GM23338 (cell line): ENCODE measurements around the gene CTAGE1. TPM values are rescaled to one million over a fixed set of nuclear protein-coding genes. Genes with fewer than 3 reads are reported as not detected.

ENCODE experiments used
- ATAC-seq: fragments of 200-7000 bp; cut with Tn5 transposase; 3 replicates; pipeline ENCODE4 v1.9.1; 2020
- DNase-seq: peaks from one replicate; pipeline ENCODE4 v3.0.0-alpha.2; 2015; ENCODE audit warnings: low spot score
- H2AFZ ChIP-seq: fragments of 200-600 bp; sonication (generic); 2 replicates; pipeline ENCODE4 v1.8.0; 2016; ENCODE audit warnings: antibody characterized with exemption, mild to moderate bottlenecking, moderate library complexity
- H3F3A ChIP-seq: fragments of 200-600 bp; sonication (generic); replicated peaks from 2 replicates; pipeline ENCODE4 v1.8.0; 2017; ENCODE audit warnings: antibody characterized with exemption, mixed run types, low read depth
- H3K27ac ChIP-seq: fragments of 200-600 bp; sonication (generic); 2 replicates; pipeline ENCODE4 v1.6.1; 2016; ENCODE audit warnings: low read depth
- H3K27me3 ChIP-seq: fragments of 200-600 bp; sonication (generic); 2 replicates; pipeline ENCODE4 v1.8.0; 2016; ENCODE audit warnings: mild to moderate bottlenecking, mixed run types, moderate library complexity; ENCODE audit not compliant: insufficient read depth
- H3K36me3 ChIP-seq: fragments of 200-600 bp; sonication (generic); 2 replicates; pipeline ENCODE4 v1.8.0; 2016; ENCODE audit warnings: mild to moderate bottlenecking; ENCODE audit not compliant: insufficient read depth
- H3K4me1 ChIP-seq: fragments of 200-600 bp; sonication (generic); 2 replicates; pipeline ENCODE4 v1.8.0; 2016; ENCODE audit warnings: mild to moderate bottlenecking, moderate library complexity; ENCODE audit not compliant: insufficient read depth
- H3K4me2 ChIP-seq: fragments of 200-600 bp; sonication (generic); 2 replicates; pipeline ENCODE4 v1.7.1; 2017; ENCODE audit warnings: mixed run types
- H3K4me3 ChIP-seq: fragments of 200-600 bp; sonication (generic); 2 replicates; pipeline ENCODE4 v1.6.1; 2016; ENCODE audit warnings: mixed run types
- H3K79me2 ChIP-seq: fragments of 200-600 bp; sonication (generic); replicated peaks from 2 replicates; pipeline ENCODE4 v1.8.0; 2017; ENCODE audit warnings: mild to moderate bottlenecking; ENCODE audit not compliant: insufficient read depth
- H3K9me2 ChIP-seq: fragments of 200-600 bp; sonication (generic); 2 replicates; pipeline ENCODE4 v1.8.0; 2017; ENCODE audit not compliant: insufficient read depth
- H4K20me1 ChIP-seq: fragments of 200-600 bp; sonication (generic); replicated peaks from 2 replicates; pipeline ENCODE4 v1.8.0; 2017; ENCODE audit warnings: mild to moderate bottlenecking; ENCODE audit not compliant: insufficient read depth
- H3K27ac Mint-ChIP-seq: 2 replicates; pipeline ENCODE4 v1.8.0; 2020; ENCODE audit warnings: inconsistent platforms, mild to moderate bottlenecking, moderate library complexity, mixed read lengths
- H3K27me3 Mint-ChIP-seq: 3 replicates; pipeline ENCODE4 v1.8.0; 2022; ENCODE audit warnings: low read depth, mild to moderate bottlenecking, moderate library complexity, mixed read lengths, inconsistent platforms; ENCODE audit not compliant: insufficient read depth, poor library complexity
- H3K36me3 Mint-ChIP-seq: 3 replicates; pipeline ENCODE4 v1.8.0; 2021; ENCODE audit warnings: low read depth, mild to moderate bottlenecking, inconsistent platforms, moderate library complexity, mixed read lengths
- H3K4me1 Mint-ChIP-seq: 3 replicates; pipeline ENCODE4 v1.8.0; 2020; ENCODE audit warnings: mild to moderate bottlenecking, inconsistent platforms, mixed read lengths
- H3K4me3 Mint-ChIP-seq: 3 replicates; pipeline ENCODE4 v1.8.0; 2021; ENCODE audit warnings: moderate library complexity, mild to moderate bottlenecking, inconsistent platforms, mixed read lengths
- H3K9me3 Mint-ChIP-seq: 3 replicates; pipeline ENCODE4 v1.8.0; 2020; ENCODE audit warnings: moderate library complexity, mild to moderate bottlenecking, inconsistent platforms, mixed read lengths
- CREB1 ChIP-seq: fragments of 250-450 bp; sonication (Bioruptor Pico); IDR thresholded peaks from 2 replicates; pipeline ENCODE4 v1.5.0; 2020; ENCODE audit warnings: low read depth, mild to moderate bottlenecking, moderate library complexity
- EZH2 ChIP-seq: fragments of 200-600 bp; sonication (generic); IDR thresholded peaks from one replicate; pipeline ENCODE4 v1.8.0; 2017; ENCODE audit warnings: antibody characterized with exemption, mild to moderate bottlenecking, low read depth; ENCODE audit not compliant: unreplicated experiment
- EZH2phosphoT487 ChIP-seq: fragments of 200-600 bp; sonication (generic); IDR thresholded peaks from one replicate; pipeline ENCODE4 v1.8.1; 2018; ENCODE audit warnings: antibody characterized with exemption; ENCODE audit not compliant: unreplicated experiment
- JUNB ChIP-seq: IDR thresholded peaks from one replicate; pipeline ENCODE4 v1.6.1; 2016; ENCODE audit warnings: antibody characterized with exemption; ENCODE audit not compliant: unreplicated experiment
- NANOG ChIP-seq: IDR thresholded peaks from 2 replicates; pipeline ENCODE4 v1.6.1; 2016; ENCODE audit warnings: antibody characterized with exemption, borderline replicate concordance
- POLR2AphosphoS5 ChIP-seq: IDR thresholded peaks from 2 replicates; pipeline ENCODE4 v1.6.1; 2016; ENCODE audit warnings: antibody characterized with exemption, low read depth
- STAT1 ChIP-seq: IDR thresholded peaks from one replicate; pipeline ENCODE4 v1.6.1; 2016; ENCODE audit warnings: antibody characterized with exemption; ENCODE audit not compliant: unreplicated experiment
- ZNF114 ChIP-seq: fragments of 250-450 bp; sonication (Bioruptor Pico); IDR thresholded peaks from 2 replicates; pipeline ENCODE4 v1.5.0; 2020; ENCODE audit warnings: mild to moderate bottlenecking, moderate library complexity
- ZNF331 ChIP-seq: fragments of 250-450 bp; sonication (Bioruptor Pico); IDR thresholded peaks from 2 replicates; pipeline ENCODE4 v1.5.0; 2020; ENCODE audit warnings: low read depth, mild to moderate bottlenecking, moderate library complexity
- polyA plus RNA-seq: library from polyadenylated mRNA; unstranded; fragments of >200 nt; fragmentation: Nextera tagmentation; extraction: Ambion mirVana; gene quantifications from 2 replicates; pipeline ENCODE4 v1.2.1, GENCODE V29; 2016
- total RNA-seq: library from RNA; depleted of rRNA; stranded (reverse); fragments of >200 nt; shearing (Covaris generic); gene quantifications from 2 replicates; pipeline ENCODE4 v1.2.3, GENCODE V29; 2014
- TF ChIP-seq, protein P1 (sequence below), 2 experiments: fragments of 200-600 bp in 1 of 2; sonication (generic) in 1 of 2; conservative IDR thresholded peaks; 2 replicates each; pipeline versions ENCODE4 v1.5.1 to v1.6.1; 2016 to 2017; ENCODE audit warnings: antibody characterized with exemption in 2 of 2, low read depth in 2 of 2, mild to moderate bottlenecking in 2 of 2, moderate library complexity in 1 of 2
- TF ChIP-seq, protein P2 (sequence below): fragments of 250-450 bp; sonication (Bioruptor Pico); IDR thresholded peaks from 2 replicates; pipeline ENCODE4 v1.5.0; 2020; ENCODE audit warnings: mild to moderate bottlenecking, moderate library complexity
- TF ChIP-seq, protein P3 (sequence below): IDR thresholded peaks from 2 replicates; pipeline ENCODE4 v1.6.1; 2016; ENCODE audit warnings: antibody characterized with exemption
- TF ChIP-seq, protein P4 (sequence below): IDR thresholded peaks from one replicate; pipeline ENCODE4 v1.6.1; 2018; ENCODE audit warnings: antibody characterized with exemption; ENCODE audit not compliant: unreplicated experiment

Gene CTAGE1
- total and polyA plus RNA-seq, 2 experiments from 2014 or later, result 0.03 to 0.06 TPM

- Histone ChIP-seq H3K4me2 (no peak overlapping the region), H3K27me3 (no peaks in the 10 kb centered on the region), H3K4me1 (no peaks in the 10 kb centered on the region), H4K20me1 (no peaks in the 10 kb centered on the region), H3K27ac (no peak overlapping the region), H3K4me3 (no peak overlapping the region), H3K79me2 (no peaks in the 10 kb centered on the region), H2AFZ (no peak overlapping the region), H3F3A (no peaks in the 10 kb centered on the region), H3K36me3 (no peaks in the 10 kb centered on the region), H3K9me2 (no peaks in the 10 kb centered on the region)
- Mint-ChIP-seq H3K9me3 (peaks cover 4% of the 10 kb centered on the region; the same call in 1 of the 3 replicates), H3K27ac (no peak overlapping the region), H3K4me1 (no peaks in the 10 kb centered on the region), H3K36me3 (no peaks in the 10 kb centered on the region), H3K4me3 (no peak overlapping the region), H3K27me3 (no peaks in the 10 kb centered on the region)
- TF ChIP-seq JUNB (no peak), STAT1 (no peak), POLR2AphosphoS5 (no peak), NANOG (no peak), ZNF114 (CRISPR knock-in tag) (no peak), EZH2 (no peak), ZNF331 (CRISPR knock-in tag) (no peak), CREB1 (CRISPR knock-in tag) (no peak), EZH2phosphoT487 (no peak)
- TF ChIP-seq, protein P1, sequence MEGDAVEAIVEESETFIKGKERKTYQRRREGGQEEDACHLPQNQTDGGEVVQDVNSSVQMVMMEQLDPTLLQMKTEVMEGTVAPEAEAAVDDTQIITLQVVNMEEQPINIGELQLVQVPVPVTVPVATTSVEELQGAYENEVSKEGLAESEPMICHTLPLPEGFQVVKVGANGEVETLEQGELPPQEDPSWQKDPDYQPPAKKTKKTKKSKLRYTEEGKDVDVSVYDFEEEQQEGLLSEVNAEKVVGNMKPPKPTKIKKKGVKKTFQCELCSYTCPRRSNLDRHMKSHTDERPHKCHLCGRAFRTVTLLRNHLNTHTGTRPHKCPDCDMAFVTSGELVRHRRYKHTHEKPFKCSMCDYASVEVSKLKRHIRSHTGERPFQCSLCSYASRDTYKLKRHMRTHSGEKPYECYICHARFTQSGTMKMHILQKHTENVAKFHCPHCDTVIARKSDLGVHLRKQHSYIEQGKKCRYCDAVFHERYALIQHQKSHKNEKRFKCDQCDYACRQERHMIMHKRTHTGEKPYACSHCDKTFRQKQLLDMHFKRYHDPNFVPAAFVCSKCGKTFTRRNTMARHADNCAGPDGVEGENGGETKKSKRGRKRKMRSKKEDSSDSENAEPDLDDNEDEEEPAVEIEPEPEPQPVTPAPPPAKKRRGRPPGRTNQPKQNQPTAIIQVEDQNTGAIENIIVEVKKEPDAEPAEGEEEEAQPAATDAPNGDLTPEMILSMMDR (conservative IDR thresholded peaks at IDR 0.05; ENCODE audit: low read depth in 2 of 2), result no peak
- TF ChIP-seq, protein P2, sequence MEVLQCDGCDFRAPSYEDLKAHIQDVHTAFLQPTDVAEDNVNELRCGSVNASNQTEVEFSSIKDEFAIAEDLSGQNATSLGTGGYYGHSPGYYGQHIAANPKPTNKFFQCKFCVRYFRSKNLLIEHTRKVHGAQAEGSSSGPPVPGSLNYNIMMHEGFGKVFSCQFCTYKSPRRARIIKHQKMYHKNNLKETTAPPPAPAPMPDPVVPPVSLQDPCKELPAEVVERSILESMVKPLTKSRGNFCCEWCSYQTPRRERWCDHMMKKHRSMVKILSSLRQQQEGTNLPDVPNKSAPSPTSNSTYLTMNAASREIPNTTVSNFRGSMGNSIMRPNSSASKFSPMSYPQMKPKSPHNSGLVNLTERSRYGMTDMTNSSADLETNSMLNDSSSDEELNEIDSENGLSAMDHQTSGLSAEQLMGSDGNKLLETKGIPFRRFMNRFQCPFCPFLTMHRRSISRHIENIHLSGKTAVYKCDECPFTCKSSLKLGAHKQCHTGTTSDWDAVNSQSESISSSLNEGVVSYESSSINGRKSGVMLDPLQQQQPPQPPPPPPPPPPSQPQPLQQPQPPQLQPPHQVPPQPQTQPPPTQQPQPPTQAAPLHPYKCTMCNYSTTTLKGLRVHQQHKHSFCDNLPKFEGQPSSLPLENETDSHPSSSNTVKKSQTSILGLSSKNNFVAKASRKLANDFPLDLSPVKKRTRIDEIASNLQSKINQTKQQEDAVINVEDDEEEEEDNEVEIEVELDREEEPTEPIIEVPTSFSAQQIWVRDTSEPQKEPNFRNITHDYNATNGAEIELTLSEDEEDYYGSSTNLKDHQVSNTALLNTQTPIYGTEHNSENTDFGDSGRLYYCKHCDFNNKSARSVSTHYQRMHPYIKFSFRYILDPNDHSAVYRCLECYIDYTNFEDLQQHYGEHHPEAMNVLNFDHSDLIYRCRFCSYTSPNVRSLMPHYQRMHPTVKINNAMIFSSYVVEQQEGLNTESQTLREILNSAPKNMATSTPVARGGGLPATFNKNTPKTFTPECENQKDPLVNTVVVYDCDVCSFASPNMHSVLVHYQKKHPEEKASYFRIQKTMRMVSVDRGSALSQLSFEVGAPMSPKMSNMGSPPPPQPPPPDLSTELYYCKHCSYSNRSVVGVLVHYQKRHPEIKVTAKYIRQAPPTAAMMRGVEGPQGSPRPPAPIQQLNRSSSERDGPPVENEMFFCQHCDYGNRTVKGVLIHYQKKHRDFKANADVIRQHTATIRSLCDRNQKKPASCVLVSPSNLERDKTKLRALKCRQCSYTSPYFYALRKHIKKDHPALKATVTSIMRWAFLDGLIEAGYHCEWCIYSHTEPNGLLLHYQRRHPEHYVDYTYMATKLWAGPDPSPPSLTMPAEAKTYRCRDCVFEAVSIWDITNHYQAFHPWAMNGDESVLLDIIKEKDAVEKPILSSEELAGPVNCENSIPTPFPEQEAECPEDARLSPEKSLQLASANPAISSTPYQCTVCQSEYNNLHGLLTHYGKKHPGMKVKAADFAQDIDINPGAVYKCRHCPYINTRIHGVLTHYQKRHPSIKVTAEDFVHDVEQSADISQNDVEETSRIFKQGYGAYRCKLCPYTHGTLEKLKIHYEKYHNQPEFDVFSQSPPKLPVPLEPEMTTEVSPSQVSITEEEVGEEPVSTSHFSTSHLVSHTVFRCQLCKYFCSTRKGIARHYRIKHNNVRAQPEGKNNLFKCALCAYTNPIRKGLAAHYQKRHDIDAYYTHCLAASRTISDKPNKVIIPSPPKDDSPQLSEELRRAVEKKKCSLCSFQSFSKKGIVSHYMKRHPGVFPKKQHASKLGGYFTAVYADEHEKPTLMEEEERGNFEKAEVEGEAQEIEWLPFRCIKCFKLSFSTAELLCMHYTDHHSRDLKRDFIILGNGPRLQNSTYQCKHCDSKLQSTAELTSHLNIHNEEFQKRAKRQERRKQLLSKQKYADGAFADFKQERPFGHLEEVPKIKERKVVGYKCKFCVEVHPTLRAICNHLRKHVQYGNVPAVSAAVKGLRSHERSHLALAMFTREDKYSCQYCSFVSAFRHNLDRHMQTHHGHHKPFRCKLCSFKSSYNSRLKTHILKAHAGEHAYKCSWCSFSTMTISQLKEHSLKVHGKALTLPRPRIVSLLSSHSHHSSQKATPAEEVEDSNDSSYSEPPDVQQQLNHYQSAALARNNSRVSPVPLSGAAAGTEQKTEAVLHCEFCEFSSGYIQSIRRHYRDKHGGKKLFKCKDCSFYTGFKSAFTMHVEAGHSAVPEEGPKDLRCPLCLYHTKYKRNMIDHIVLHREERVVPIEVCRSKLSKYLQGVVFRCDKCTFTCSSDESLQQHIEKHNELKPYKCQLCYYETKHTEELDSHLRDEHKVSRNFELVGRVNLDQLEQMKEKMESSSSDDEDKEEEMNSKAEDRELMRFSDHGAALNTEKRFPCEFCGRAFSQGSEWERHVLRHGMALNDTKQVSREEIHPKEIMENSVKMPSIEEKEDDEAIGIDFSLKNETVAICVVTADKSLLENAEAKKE, result no peak
- TF ChIP-seq, protein P3, sequence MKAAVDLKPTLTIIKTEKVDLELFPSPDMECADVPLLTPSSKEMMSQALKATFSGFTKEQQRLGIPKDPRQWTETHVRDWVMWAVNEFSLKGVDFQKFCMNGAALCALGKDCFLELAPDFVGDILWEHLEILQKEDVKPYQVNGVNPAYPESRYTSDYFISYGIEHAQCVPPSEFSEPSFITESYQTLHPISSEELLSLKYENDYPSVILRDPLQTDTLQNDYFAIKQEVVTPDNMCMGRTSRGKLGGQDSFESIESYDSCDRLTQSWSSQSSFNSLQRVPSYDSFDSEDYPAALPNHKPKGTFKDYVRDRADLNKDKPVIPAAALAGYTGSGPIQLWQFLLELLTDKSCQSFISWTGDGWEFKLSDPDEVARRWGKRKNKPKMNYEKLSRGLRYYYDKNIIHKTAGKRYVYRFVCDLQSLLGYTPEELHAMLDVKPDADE, result no peak
- TF ChIP-seq, protein P4, sequence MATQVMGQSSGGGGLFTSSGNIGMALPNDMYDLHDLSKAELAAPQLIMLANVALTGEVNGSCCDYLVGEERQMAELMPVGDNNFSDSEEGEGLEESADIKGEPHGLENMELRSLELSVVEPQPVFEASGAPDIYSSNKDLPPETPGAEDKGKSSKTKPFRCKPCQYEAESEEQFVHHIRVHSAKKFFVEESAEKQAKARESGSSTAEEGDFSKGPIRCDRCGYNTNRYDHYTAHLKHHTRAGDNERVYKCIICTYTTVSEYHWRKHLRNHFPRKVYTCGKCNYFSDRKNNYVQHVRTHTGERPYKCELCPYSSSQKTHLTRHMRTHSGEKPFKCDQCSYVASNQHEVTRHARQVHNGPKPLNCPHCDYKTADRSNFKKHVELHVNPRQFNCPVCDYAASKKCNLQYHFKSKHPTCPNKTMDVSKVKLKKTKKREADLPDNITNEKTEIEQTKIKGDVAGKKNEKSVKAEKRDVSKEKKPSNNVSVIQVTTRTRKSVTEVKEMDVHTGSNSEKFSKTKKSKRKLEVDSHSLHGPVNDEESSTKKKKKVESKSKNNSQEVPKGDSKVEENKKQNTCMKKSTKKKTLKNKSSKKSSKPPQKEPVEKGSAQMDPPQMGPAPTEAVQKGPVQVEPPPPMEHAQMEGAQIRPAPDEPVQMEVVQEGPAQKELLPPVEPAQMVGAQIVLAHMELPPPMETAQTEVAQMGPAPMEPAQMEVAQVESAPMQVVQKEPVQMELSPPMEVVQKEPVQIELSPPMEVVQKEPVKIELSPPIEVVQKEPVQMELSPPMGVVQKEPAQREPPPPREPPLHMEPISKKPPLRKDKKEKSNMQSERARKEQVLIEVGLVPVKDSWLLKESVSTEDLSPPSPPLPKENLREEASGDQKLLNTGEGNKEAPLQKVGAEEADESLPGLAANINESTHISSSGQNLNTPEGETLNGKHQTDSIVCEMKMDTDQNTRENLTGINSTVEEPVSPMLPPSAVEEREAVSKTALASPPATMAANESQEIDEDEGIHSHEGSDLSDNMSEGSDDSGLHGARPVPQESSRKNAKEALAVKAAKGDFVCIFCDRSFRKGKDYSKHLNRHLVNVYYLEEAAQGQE, result no peak
- DNase-seq (no peak), ATAC-seq (no peak)
These were observed 47.3 kb downstream of the CTAGE1 start for GRCh38 chr18:22370414-22370813.
